GM23338 (cell line): ENCODE results near the gene MED20. TPM values are rescaled to one million over a fixed set of nuclear protein-coding genes. Genes with fewer than 3 reads are reported as not detected.

Experiments used
- ATAC-seq: fragments of 200-7000 bp; cut with Tn5 transposase; 3 replicates; pipeline ENCODE4 v1.9.1; 2020
- DNase-seq: peaks from one replicate; pipeline ENCODE4 v3.0.0-alpha.2; 2015; ENCODE audit warnings: low spot score
- H2AFZ ChIP-seq: fragments of 200-600 bp; sonication (generic); 2 replicates; pipeline ENCODE4 v1.8.0; 2016; ENCODE audit warnings: antibody characterized with exemption, mild to moderate bottlenecking, moderate library complexity
- H3F3A ChIP-seq: fragments of 200-600 bp; sonication (generic); replicated peaks from 2 replicates; pipeline ENCODE4 v1.8.0; 2017; ENCODE audit warnings: antibody characterized with exemption, mixed run types, low read depth
- H3K27ac ChIP-seq: fragments of 200-600 bp; sonication (generic); 2 replicates; pipeline ENCODE4 v1.6.1; 2016; ENCODE audit warnings: low read depth
- H3K27me3 ChIP-seq: fragments of 200-600 bp; sonication (generic); 2 replicates; pipeline ENCODE4 v1.8.0; 2016; ENCODE audit warnings: mild to moderate bottlenecking, mixed run types, moderate library complexity; ENCODE audit not compliant: insufficient read depth
- H3K36me3 ChIP-seq: fragments of 200-600 bp; sonication (generic); 2 replicates; pipeline ENCODE4 v1.8.0; 2016; ENCODE audit warnings: mild to moderate bottlenecking; ENCODE audit not compliant: insufficient read depth
- H3K4me1 ChIP-seq: fragments of 200-600 bp; sonication (generic); 2 replicates; pipeline ENCODE4 v1.8.0; 2016; ENCODE audit warnings: mild to moderate bottlenecking, moderate library complexity; ENCODE audit not compliant: insufficient read depth
- H3K4me2 ChIP-seq: fragments of 200-600 bp; sonication (generic); 2 replicates; pipeline ENCODE4 v1.7.1; 2017; ENCODE audit warnings: mixed run types
- H3K4me3 ChIP-seq: fragments of 200-600 bp; sonication (generic); 2 replicates; pipeline ENCODE4 v1.6.1; 2016; ENCODE audit warnings: mixed run types
- H3K79me2 ChIP-seq: fragments of 200-600 bp; sonication (generic); replicated peaks from 2 replicates; pipeline ENCODE4 v1.8.0; 2017; ENCODE audit warnings: mild to moderate bottlenecking; ENCODE audit not compliant: insufficient read depth
- H3K9me2 ChIP-seq: fragments of 200-600 bp; sonication (generic); 2 replicates; pipeline ENCODE4 v1.8.0; 2017; ENCODE audit not compliant: insufficient read depth
- H4K20me1 ChIP-seq: fragments of 200-600 bp; sonication (generic); replicated peaks from 2 replicates; pipeline ENCODE4 v1.8.0; 2017; ENCODE audit warnings: mild to moderate bottlenecking; ENCODE audit not compliant: insufficient read depth
- H3K27ac Mint-ChIP-seq: 2 replicates; pipeline ENCODE4 v1.8.0; 2020; ENCODE audit warnings: inconsistent platforms, mild to moderate bottlenecking, moderate library complexity, mixed read lengths
- H3K27me3 Mint-ChIP-seq: 3 replicates; pipeline ENCODE4 v1.8.0; 2022; ENCODE audit warnings: low read depth, mild to moderate bottlenecking, moderate library complexity, mixed read lengths, inconsistent platforms; ENCODE audit not compliant: insufficient read depth, poor library complexity
- H3K36me3 Mint-ChIP-seq: 3 replicates; pipeline ENCODE4 v1.8.0; 2021; ENCODE audit warnings: low read depth, mild to moderate bottlenecking, inconsistent platforms, moderate library complexity, mixed read lengths
- H3K4me1 Mint-ChIP-seq: 3 replicates; pipeline ENCODE4 v1.8.0; 2020; ENCODE audit warnings: mild to moderate bottlenecking, inconsistent platforms, mixed read lengths
- H3K4me3 Mint-ChIP-seq: 3 replicates; pipeline ENCODE4 v1.8.0; 2021; ENCODE audit warnings: moderate library complexity, mild to moderate bottlenecking, inconsistent platforms, mixed read lengths
- H3K9me3 Mint-ChIP-seq: 3 replicates; pipeline ENCODE4 v1.8.0; 2020; ENCODE audit warnings: moderate library complexity, mild to moderate bottlenecking, inconsistent platforms, mixed read lengths
- ETS1 ChIP-seq: IDR thresholded peaks from 2 replicates; pipeline ENCODE4 v1.6.1; 2016; ENCODE audit warnings: antibody characterized with exemption
- EZH2phosphoT487 ChIP-seq: fragments of 200-600 bp; sonication (generic); IDR thresholded peaks from one replicate; pipeline ENCODE4 v1.8.1; 2018; ENCODE audit warnings: antibody characterized with exemption; ENCODE audit not compliant: unreplicated experiment
- NANOG ChIP-seq: IDR thresholded peaks from 2 replicates; pipeline ENCODE4 v1.6.1; 2016; ENCODE audit warnings: antibody characterized with exemption, borderline replicate concordance
- POLR2AphosphoS5 ChIP-seq: IDR thresholded peaks from 2 replicates; pipeline ENCODE4 v1.6.1; 2016; ENCODE audit warnings: antibody characterized with exemption, low read depth
- STAT1 ChIP-seq: IDR thresholded peaks from one replicate; pipeline ENCODE4 v1.6.1; 2016; ENCODE audit warnings: antibody characterized with exemption; ENCODE audit not compliant: unreplicated experiment
- ZNF114 ChIP-seq: fragments of 250-450 bp; sonication (Bioruptor Pico); IDR thresholded peaks from 2 replicates; pipeline ENCODE4 v1.5.0; 2020; ENCODE audit warnings: mild to moderate bottlenecking, moderate library complexity
- ZNF462 ChIP-seq: fragments of 250-450 bp; sonication (Bioruptor Pico); IDR thresholded peaks from 2 replicates; pipeline ENCODE4 v1.5.0; 2020; ENCODE audit warnings: mild to moderate bottlenecking, moderate library complexity
- polyA plus RNA-seq: library from polyadenylated mRNA; unstranded; fragments of >200 nt; fragmentation: Nextera tagmentation; extraction: Ambion mirVana; gene quantifications from 2 replicates; pipeline ENCODE4 v1.2.1, GENCODE V29; 2016
- total RNA-seq: library from RNA; depleted of rRNA; stranded (reverse); fragments of >200 nt; shearing (Covaris generic); gene quantifications from 2 replicates; pipeline ENCODE4 v1.2.3, GENCODE V29; 2014
- TF ChIP-seq, protein P1 (sequence below), 2 experiments: fragments of 200-600 bp in 1 of 2; sonication (generic) in 1 of 2; conservative IDR thresholded peaks; 2 replicates each; pipeline versions ENCODE4 v1.5.1 to v1.6.1; 2016 to 2017; ENCODE audit warnings: antibody characterized with exemption in 2 of 2, low read depth in 2 of 2, mild to moderate bottlenecking in 2 of 2, moderate library complexity in 1 of 2

Gene MED20
- total and polyA plus RNA-seq, 2 experiments from 2014 or later, result 20.1 to 39.3 TPM

DNA sequence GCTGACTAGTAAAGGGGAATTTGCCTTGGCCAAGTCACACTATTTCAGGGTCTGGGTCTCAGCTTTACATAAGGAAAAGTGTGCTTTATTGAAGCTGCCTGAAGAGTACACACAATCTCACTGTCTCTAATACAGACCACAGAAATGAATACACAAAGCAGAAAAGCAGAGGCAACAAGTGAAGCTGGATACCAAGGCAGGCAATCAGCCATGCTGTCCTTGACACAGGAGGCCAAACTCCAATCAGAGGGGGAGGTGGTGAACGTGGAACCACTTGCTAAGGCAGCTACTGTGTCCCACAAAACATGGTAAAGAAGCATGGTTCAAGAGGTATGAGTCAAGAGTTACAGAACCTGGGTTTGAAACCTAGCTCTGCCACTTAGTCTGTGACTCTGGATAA is 42.4 kb upstream of the MED20 start:
- H3K27me3 ChIP-seq, result no peaks in the 10 kb centered on the region
- H3K9me3 Mint-ChIP-seq, result no peaks in the 10 kb centered on the region; the same call in 2 of the 3 replicates
- H3K4me2 ChIP-seq, result no peak overlapping the region
- H3K4me3 ChIP-seq, result no peak overlapping the region
- no peaks in the 10 kb centered on the region for H4K20me1 ChIP-seq
- no peak for ATAC-seq
- no peaks in the 10 kb centered on the region for H3K36me3 ChIP-seq
- TF ChIP-seq, protein P1, sequence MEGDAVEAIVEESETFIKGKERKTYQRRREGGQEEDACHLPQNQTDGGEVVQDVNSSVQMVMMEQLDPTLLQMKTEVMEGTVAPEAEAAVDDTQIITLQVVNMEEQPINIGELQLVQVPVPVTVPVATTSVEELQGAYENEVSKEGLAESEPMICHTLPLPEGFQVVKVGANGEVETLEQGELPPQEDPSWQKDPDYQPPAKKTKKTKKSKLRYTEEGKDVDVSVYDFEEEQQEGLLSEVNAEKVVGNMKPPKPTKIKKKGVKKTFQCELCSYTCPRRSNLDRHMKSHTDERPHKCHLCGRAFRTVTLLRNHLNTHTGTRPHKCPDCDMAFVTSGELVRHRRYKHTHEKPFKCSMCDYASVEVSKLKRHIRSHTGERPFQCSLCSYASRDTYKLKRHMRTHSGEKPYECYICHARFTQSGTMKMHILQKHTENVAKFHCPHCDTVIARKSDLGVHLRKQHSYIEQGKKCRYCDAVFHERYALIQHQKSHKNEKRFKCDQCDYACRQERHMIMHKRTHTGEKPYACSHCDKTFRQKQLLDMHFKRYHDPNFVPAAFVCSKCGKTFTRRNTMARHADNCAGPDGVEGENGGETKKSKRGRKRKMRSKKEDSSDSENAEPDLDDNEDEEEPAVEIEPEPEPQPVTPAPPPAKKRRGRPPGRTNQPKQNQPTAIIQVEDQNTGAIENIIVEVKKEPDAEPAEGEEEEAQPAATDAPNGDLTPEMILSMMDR (conservative IDR thresholded peaks at IDR 0.05; ENCODE audit: low read depth in 2 of 2), result no peak
- no peak for TF ChIP-seq ZNF462 (CRISPR knock-in tag)
- no peak for TF ChIP-seq POLR2AphosphoS5
- no peak for TF ChIP-seq NANOG
- no peak overlapping the region for H3K27ac Mint-ChIP-seq
- H3F3A ChIP-seq, result 0 out of 2 replicates have a peak, but pooled peaks cover 2% of the 10 kb centered on the region
- H3K4me1 Mint-ChIP-seq, result peaks cover 45% of the 10 kb centered on the region
- H3K79me2 ChIP-seq, result no peaks in the 10 kb centered on the region
- DNase-seq, result no peak
- H3K36me3 Mint-ChIP-seq, result no peaks in the 10 kb centered on the region
- H2AFZ ChIP-seq, result no peak overlapping the region
- peaks cover 3% of the 10 kb centered on the region for H3K27me3 Mint-ChIP-seq
- no peak overlapping the region for H3K4me3 Mint-ChIP-seq
- 0 out of 2 replicates have a peak, but pooled peaks cover 6% of the 10 kb centered on the region for H3K9me2 ChIP-seq
- H3K4me1 ChIP-seq, result peaks cover 27% of the 10 kb centered on the region
- no peak overlapping the region for H3K27ac ChIP-seq

GRCh38 chr6:41960028-41960427 is 39.1 kb upstream of the MED20 start:
- ATAC-seq (no peak), DNase-seq (no peak)
- no peaks in the 10 kb centered on the region for H4K20me1 ChIP-seq
- H3K36me3 ChIP-seq, result no peaks in the 10 kb centered on the region
- peaks cover 11% of the 10 kb centered on the region for H3K4me1 ChIP-seq
- no peak overlapping the region for H3K27ac Mint-ChIP-seq
- peaks cover 19% of the 10 kb centered on the region for H3K4me1 Mint-ChIP-seq
- H3F3A ChIP-seq, result 0 out of 2 replicates have a peak, but pooled peaks cover 2% of the 10 kb centered on the region
- H3K4me3 Mint-ChIP-seq, result no peak overlapping the region
- H3K27ac ChIP-seq, result no peak overlapping the region
- no peak overlapping the region for H2AFZ ChIP-seq
- 0 out of 2 replicates have a peak, but pooled peaks cover 6% of the 10 kb centered on the region for H3K9me2 ChIP-seq
- no peak overlapping the region for H3K4me3 ChIP-seq
- H3K27me3 Mint-ChIP-seq, result peaks cover 3% of the 10 kb centered on the region
- no peaks in the 10 kb centered on the region for H3K9me3 Mint-ChIP-seq
- H3K27me3 ChIP-seq, result no peaks in the 10 kb centered on the region
- H3K36me3 Mint-ChIP-seq, result no peaks in the 10 kb centered on the region
- no peak overlapping the region for H3K4me2 ChIP-seq
- H3K79me2 ChIP-seq, result no peaks in the 10 kb centered on the region
- TF ChIP-seq, protein P1 (conservative IDR thresholded peaks at IDR 0.05; ENCODE audit: low read depth in 2 of 2), result no peak
- TF ChIP-seq NANOG (no peak), ZNF114 (CRISPR knock-in tag) (no peak), ETS1 (no peak), EZH2phosphoT487 (no peak), STAT1 (no peak)
